Hematopoietic multipotent progenitor cell treated with erythropoietin and hydrocortisone succinate and interleukin-3 and kit ligand, for 4 days (in vitro differentiated cells): ENCODE measurements around the gene ZGRF1.
"Not testable (repeated sequence)": the region's sequence is repeated elsewhere in the genome, so short reads cannot be mapped to it uniquely, and the experiment has no call there.

Experiments used
- DNase-seq: peaks from one replicate; pipeline ENCODE4 v3.0.0-alpha.2; 2015

The ZGRF1 gene

DNA sequence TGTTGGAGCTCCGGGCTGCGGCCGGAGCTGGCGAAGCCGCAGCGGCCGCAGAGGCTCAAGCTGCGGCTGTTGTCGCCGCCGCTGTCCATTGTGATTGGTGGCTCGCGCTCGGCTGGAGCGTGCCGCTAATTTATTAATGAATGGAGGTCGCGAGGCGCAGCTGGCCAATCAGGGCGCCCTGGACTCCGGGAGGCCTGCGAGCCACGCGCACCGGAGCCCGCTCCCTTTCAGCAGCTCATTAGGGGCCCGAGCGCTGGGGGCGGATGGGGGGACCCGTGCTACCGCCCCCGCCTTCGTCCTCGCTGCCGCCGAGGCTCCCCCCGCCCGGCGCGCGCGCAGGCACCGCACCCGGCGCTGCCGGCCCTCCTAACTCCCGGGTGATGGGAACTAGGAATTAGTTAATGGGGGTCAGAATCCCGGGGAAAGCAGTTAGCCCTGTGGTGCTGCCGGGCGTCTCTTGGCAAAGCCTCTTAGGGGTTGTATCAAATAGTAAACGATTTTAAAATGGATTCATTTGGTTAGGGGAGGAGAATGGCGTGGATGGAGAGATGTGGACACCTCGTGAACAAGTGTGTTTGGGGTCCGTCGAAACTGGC, 120.1 kb downstream of the ZGRF1 start:
- peak; percentile 49 for DNase-seq

DNA sequence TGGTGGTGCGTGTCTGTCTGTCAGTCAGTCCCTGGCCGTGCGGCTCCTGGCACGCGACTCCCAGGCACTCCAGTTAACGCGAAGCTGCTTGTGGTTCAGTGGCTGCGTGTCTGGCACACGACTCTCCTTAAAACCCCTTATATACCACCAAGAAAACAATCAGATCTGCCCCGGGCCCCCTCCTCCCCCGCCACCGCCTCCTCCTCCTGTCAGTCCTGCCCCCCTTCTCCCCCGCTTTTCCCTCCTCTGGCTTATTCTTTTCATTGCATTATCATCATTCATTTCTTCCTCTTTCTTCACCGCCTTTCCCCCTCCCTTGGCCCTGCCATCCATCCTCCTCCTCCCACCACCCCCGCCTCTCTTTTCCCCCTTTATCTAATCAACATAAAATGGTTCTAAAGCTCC, 120.6 kb downstream of the ZGRF1 start, which contains the start of gene NEUROG2:
Gene NEUROG2 (minus strand): TSS at position 115 of the 405 bp plus-strand sequence. CDS start 705 bp downstream, outside the sequence.
- no peak for DNase-seq

DNA sequence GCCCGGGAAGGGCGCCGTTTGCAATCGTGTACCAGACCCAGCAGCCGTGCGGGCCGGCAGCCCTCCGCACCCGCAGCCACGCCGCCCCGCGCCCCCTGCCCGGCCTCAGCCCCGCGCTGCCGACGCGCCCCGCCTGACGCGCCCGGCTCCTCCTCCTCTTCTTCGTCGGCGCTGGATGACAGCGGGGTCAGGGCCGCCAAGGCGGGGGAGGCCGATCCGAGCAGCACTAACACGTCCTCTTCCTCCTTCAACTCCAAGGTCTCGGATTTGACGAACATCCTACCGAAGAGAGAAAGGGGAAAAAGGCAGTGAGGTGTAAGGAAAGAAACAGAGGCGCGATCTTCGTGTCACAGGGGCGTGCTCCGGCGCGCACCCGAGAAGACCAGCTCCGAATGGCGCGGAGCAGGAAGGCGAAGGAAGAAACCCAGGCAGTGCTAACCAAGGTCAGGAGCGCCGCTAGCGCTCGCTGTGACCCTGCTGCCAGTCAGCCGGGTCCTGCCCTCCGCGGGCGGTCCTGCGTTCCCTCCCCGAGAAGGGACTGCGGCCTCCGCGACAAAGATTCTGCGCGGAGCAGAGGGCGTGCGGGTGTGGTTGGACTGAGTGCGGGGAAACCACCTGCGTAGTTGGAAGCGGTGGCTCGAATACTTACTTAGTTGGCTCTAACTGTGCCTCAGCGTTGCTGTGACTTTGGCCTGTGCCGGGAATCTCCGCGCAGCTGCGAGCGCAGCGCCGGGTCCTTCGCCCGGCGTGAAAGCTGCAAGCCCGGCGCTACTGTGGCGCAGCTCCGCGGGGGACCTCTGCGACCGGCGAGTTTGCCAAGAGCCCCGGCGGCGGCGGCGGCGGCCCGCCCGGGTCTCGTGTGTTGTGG, 121.3 kb downstream of the ZGRF1 start:
- peak; percentile 56 for DNase-seq

DNA sequence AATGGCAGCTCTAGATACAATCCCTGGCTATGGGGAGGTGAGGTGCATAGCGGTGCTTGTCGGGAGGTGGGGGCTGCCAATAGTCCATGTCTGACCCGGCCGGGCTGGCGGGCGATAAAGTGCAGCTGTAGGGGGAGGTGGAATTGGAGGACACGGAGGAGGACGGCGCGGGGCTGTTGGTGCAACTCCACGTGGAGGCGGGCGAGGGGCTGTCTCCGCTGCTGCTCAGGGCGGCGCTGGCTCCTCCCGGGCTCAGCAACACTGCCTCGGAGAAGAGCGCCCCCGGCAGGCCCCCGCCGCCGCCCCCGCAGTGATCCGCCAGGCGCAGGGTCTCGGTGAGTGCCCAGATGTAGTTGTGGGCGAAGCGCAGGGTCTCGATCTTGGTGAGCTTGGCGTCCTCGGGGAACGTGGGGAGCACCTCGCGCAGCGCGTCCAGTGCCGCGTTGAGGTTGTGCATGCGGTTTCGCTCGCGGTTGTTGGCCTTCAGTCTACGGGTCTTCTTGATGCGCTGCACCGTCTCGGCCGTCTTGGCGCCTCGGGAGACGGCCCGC, 122.0 kb downstream of the ZGRF1 start:
- no peak for DNase-seq

DNA sequence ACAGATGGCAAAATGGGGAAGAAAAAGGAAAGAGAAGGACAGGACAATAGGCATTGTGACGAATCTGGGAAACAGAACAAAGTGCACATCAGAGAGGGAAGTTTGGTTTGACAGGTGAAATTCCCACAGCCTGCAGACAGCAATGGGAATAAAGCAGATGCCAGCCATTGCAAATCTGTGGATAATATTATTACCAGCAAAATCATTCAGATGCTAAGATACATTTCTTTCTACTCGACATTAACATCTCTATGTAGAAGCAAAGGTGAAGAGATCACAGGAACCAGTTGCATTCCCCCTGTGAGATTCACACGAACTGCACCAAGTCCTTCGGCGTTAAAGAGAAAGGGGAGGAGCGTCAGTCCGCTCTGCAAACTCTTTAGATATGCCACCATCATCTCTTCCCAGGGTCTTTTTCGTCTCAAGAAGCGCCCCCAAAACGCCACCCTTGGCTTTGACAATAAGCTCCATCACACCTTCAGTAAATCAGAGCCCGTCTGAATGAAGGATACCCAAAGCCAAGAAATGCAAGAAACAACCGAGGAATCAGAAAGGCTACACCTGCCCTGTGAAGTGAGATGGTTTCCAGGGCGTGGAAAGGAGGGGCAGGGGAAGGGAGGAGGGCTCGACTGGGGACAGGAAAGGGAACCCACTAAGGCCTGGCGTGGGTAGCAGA, 122.6 kb downstream of the ZGRF1 start:
- DNase-seq = no peak

DNA sequence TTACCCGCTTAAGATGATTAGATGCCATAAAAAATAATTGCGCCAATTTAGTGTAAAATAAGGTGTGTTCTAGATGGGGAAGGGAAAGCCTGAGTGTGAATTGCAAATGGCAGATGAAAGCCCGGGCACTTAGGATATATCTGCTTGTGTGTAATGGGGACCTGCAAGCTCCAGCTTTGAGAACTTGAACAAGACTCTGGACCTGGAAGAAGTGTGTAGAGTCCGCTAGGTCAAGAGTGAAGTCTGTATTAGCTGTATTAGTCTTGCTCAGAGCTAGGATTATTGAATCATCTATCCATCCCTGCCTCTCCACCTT, 124.9 kb downstream of the ZGRF1 start:
- DNase-seq = no peak

DNA sequence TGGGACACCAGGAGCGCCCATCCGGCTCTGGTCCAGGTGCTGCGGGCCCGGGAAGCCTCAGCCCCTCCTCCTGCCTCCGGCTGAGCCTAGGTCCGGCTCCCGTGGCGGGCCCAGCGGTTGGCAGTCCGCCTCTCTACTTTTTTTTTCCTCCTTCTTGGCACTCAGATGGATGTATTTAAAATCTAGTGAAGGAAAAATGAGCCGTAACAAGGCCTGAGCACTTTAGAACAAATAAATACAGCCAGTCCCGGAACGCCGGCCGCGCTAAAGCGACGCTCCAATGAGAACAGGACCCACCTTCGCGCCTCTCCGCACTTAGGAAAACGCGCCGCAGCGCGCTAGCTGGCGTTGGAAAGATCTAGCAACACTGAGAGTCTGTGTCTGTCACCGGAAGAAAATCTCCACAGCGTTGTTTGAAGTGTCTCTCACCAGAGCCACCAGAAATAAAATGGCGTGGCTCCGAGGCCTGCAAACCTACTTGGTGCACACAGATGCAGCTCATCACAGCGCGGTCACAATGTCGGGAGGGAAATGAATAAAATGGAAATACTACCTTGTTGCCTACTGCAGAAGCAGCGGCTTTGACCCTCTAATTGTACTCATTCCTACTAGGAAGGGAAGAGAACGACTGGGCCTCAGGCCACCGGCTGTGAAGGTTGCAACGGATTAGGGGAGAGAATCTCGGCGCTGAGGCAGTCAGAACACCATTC, 125.5 kb downstream of the ZGRF1 start:
- DNase-seq = no peak

DNA sequence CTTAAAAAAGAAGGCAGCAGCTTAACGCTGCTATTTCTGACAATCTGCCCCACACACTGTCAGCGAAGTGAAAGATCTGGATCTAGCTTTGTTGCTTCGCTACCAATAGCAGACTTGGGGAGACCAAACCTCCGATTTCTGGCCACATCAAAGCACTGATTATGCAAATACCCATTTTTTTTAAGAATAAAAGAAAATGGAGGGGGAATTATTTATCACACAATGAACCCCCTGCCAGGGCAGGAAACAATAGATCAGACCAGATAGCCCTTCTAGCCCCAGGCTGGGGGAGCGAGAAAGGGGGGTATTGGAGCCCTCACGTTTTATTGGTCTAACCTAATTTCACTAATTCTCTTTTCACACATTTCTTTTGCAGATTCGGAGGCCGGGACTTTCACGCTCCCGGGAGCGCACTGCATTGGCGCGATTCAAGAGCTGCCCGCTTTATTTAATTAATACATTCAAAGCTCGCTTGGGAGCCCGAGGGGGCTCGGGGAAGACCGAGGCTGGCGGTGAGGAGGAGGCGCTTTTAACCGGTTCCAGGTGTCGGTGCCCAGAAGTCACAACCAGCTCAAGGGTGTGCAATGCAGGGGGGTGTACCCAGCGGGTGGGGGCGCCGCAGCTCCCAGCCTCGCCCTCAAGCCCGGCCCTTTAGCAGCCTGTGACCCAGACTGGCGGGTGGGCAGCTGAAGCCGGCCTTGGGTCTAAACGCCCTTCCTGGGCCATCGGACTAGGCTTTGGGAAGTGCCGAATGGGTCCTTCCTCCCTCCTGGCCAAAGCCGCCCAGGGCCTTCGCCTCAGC, 126.2 kb downstream of the ZGRF1 start:
- DNase-seq = no peak

DNA sequence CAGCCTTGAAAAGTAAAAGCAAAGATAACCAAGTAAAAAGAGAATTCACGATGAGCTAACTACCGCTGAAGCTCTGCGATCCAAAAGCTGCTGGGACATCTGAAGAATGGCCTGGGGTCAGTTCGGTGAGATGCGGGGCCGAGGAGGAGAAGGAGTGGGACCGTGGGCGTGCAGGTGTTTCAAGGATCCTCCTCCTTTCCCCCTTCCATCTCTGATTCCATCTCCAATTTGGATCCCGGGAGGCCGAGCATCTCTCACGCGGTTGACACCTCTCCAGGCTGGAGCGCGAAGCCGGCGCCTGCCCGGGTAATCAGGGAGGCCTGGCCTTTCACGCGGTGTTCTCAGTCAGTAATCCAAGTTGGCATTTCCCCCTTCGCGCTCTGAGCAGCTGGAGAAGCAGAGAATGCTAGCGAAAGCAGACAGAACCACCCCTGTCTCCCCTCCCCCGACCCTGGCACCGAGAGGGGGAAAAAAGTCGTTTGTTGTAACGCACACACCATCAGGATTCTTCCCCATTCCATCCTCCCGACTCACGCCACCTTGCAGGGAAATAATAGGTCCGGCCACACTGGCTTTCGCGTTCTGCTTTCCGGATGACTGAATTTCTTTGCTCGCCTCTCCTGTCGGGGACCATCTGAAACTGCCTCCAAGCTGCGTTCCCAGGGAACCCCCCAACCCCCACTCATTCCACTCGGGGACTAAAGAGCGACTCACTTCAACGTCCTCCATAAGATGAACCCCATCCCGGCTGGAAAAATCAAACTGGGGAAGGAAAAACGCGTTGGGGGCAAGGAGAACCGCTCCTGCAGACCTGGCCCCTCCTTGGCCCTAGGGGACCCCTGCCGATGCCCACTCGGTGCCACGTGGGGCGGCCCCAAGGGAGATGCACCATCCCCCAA, 127.2 kb downstream of the ZGRF1 start:
- DNase-seq = no peak

DNA sequence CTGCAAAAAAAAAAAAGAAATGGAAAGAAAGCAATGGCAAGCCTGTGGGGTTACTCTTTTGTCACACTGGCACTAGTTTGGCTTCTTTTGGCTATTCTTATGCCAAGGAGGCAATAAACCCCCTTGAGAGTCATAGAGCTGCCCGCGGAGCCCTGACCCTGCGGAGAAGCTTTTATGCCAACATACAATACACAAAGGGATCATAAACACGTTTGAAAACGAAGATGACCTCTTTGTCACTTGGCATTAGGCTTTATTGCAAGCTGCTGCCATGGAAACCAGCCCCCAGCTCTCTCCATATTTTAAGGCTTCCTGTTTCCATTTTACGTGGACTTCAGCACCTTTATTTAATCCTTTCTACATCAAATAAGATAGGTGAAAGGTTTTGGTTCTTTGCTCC, 128.4 kb downstream of the ZGRF1 start:
- DNase-seq = no peak

DNA sequence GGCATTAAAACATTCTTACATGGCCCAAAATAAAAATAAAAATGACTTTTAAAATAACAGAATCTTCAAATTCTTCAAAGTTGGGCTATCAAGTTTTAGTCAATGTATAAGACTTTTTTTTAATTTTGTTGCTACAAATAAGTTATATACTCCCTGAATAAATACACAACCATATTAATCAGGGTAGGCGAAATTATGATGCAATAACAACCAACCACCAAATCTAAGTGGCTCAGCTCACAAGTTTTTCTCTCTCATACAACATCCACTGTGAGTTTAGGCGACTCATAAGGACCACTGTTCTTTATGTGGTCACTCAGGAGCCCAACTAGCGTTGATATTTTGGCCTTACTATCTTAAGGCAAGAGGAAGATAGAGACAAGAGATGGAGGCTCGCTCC, 131.9 kb downstream of the ZGRF1 start:
- DNase-seq = no peak

DNA sequence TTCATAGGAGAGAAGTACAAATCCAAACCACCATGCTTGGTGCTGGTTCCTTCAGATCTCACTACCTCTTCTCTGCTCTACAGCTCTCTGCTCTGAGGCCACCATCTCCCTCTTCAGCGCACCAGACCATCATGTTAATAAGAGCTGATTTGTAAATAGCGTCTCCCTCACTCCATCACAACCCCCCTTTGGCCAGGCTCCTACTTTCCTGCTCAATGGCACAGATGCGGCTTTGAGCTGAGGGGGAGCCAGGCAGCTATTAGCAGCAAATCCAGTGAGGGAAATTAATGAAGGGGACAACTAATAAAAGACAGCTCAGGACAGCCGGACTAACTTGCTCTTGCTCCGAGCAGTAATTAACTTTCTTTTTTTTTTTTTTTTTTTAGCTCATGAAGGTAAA, 133.8 kb downstream of the ZGRF1 start:
- no peak for DNase-seq

DNA sequence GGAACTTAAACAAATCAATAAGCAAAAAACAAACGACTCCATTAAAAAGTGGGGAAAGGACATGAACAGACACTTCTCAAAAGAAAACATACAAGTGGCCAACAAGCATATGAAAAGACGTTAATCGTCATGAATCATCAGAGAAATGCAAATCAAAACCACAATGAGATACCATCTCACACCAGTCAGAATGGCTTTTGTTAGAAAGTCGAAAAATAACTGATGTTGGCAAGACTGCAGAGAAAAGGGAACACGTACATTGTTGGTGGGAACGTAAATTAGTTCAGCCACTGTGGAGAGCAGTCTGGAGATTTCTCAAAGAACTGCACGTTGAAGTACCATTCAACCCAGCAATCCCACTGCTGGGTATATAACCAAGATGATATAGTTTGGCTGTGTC, 144.4 kb downstream of the ZGRF1 start:
- DNase-seq = no peak

DNA sequence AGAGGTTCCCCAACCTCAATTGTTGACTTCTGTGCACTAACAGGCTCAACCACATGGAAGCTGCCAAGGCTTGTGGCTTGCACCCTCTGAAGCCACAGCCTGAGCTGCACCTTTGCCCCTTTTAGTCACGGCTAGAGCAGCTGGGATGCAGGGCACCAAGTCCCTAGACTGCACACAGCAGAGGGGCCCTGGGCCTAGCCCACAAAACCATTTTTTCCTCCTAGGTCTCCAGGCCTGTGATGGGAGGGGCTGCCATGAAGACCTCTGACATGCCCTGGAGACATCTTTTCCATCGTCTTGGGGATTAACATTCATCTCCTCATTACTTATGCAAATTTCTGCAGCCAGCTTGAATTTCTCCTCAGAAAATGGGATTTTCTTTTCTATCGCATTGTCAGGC, 145.9 kb downstream of the ZGRF1 start:
- DNase-seq = not testable (repeated sequence)
